ENCODE data around the gene HYPK.
A peak's percentile ranks its signal among the peaks of the same experiment; 100 is the strongest.

DNA sequence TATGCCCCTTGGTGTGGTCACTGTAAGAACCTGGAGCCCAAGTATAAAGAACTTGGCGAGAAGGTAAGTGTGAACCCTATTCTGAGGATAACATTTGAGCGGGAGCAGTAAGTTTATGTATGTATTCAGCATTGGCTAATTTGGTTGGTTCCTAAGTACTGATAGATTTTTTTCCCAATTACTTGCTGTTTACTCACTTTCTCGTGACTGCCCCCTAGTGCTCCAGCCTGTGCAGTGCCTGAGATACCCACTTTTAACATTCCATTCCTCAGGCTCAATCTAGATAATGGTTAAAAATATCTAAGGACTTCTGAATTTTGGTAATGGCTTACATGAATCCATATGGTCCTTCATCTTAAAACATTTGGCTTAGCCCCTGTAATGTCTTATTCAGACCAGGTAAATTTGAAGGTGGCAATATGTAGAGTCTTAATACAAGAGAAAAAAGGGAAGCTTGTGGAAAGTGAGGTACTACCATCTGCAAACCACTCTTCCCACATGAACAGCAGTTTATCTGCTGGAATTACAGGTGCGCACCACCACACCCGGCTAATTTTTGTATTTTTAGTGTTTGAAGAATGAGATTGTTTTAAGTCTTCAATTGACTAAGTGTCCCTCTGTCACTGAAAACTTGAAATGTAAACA, 30.7 kb upstream of the HYPK start:
- no peak for TF ChIP-seq POLR2AphosphoS5 (IDR thresholded peaks at IDR 0.05; ENCODE audit: low read depth, low read length)
- TF ChIP-seq, protein P1, sequence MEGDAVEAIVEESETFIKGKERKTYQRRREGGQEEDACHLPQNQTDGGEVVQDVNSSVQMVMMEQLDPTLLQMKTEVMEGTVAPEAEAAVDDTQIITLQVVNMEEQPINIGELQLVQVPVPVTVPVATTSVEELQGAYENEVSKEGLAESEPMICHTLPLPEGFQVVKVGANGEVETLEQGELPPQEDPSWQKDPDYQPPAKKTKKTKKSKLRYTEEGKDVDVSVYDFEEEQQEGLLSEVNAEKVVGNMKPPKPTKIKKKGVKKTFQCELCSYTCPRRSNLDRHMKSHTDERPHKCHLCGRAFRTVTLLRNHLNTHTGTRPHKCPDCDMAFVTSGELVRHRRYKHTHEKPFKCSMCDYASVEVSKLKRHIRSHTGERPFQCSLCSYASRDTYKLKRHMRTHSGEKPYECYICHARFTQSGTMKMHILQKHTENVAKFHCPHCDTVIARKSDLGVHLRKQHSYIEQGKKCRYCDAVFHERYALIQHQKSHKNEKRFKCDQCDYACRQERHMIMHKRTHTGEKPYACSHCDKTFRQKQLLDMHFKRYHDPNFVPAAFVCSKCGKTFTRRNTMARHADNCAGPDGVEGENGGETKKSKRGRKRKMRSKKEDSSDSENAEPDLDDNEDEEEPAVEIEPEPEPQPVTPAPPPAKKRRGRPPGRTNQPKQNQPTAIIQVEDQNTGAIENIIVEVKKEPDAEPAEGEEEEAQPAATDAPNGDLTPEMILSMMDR (IDR thresholded peaks at IDR 0.05; ENCODE audit: control extremely low read depth in 1 of 3, insufficient read depth in 1 of 3, low read depth in 1 of 3, low read length in 3 of 3), result peak; percentile 19 to 85 (median 55)
- no peak for TF ChIP-seq CHD2 (IDR thresholded peaks at IDR 0.05; ENCODE audit: low read length)
- no peak for TF ChIP-seq NRF1 (IDR thresholded peaks at IDR 0.05; ENCODE audit: low read depth, low read length)
- TF ChIP-seq JUND (IDR thresholded peaks at IDR 0.05; ENCODE audit: low read length), result no peak
- TF ChIP-seq RXRA (IDR thresholded peaks at IDR 0.05; ENCODE audit: insufficient read depth, low read depth, low read length), result no peak
- no peak for TF ChIP-seq TAF1 (IDR thresholded peaks at IDR 0.05; ENCODE audit: low read depth, low read length)
- TF ChIP-seq JUN (IDR thresholded peaks at IDR 0.05; ENCODE audit: low read depth, low read length), result no peak
- TF ChIP-seq RFX5 (IDR thresholded peaks at IDR 0.05; ENCODE audit: borderline replicate concordance, low read depth, low read length), result no peak
